Glutamatergic neuron (in vitro differentiated cells): ENCODE data around the gene C22orf31. TPM values are rescaled to one million over a fixed set of nuclear protein-coding genes. Genes with fewer than 3 reads are reported as not detected.

Experiments used
- DNase-seq: peaks from one replicate; pipeline ENCODE4 v3.0.0; 2022
- H3K27ac Mint-ChIP-seq: one replicate; pipeline ENCODE4 v1.8.0; 2020; ENCODE audit warnings: mild to moderate bottlenecking, mixed read lengths, inconsistent platforms; ENCODE audit not compliant: unreplicated experiment
- H3K27me3 Mint-ChIP-seq: one replicate; pipeline ENCODE4 v1.8.0; 2020; ENCODE audit warnings: mild to moderate bottlenecking, moderate library complexity, mixed read lengths, inconsistent platforms; ENCODE audit not compliant: unreplicated experiment
- H3K36me3 Mint-ChIP-seq: one replicate; pipeline ENCODE4 v1.8.0; 2020; ENCODE audit warnings: mild to moderate bottlenecking, mixed read lengths, inconsistent platforms; ENCODE audit not compliant: unreplicated experiment
- H3K4me1 Mint-ChIP-seq: one replicate; pipeline ENCODE4 v1.8.0; 2020; ENCODE audit warnings: mild to moderate bottlenecking, low read depth, mixed read lengths, inconsistent platforms; ENCODE audit not compliant: unreplicated experiment
- H3K4me3 Mint-ChIP-seq: one replicate; pipeline ENCODE4 v1.8.0; 2020; ENCODE audit warnings: mild to moderate bottlenecking, mixed read lengths, inconsistent platforms; ENCODE audit not compliant: unreplicated experiment
- H3K9me3 Mint-ChIP-seq: one replicate; pipeline ENCODE4 v1.8.0; 2020; ENCODE audit warnings: mild to moderate bottlenecking, moderate library complexity, mixed read lengths, inconsistent platforms; ENCODE audit not compliant: unreplicated experiment
- CTCF ChIP-seq: fragments of 200-600 bp; sonication (generic); IDR thresholded peaks from one replicate; pipeline ENCODE4 v1.5.0; 2021; ENCODE audit not compliant: partially characterized antibody, unreplicated experiment
- total RNA-seq: library from RNA; stranded (reverse); fragmentation: NEBNext Ultra II Directional; extraction: Animal tissue kit (Norgen Biotek cat#: 25700); gene quantifications from one replicate; pipeline ENCODE4 v1.2.1, GENCODE V29; 2021; ENCODE audit not compliant: unreplicated experiment

C22orf31 gene
- total RNA-seq, 1 donor from 2014 or later = not detected

GRCh38 chr22:29078869-29079207, 17.2 kb upstream of the C22orf31 start:
- H3K9me3 Mint-ChIP-seq = peaks cover 4% of the 10 kb centered on the region
- peaks cover 42% of the 10 kb centered on the region for H3K4me1 Mint-ChIP-seq
- no peak overlapping the region for H3K27ac Mint-ChIP-seq
- DNase-seq = no peak
- peak overlapping the region; percentile 26 for H3K4me3 Mint-ChIP-seq
- H3K36me3 Mint-ChIP-seq = no peaks in the 10 kb centered on the region
- H3K27me3 Mint-ChIP-seq = peaks cover 7% of the 10 kb centered on the region
- TF ChIP-seq CTCF = no peak

- Mint-ChIP-seq H3K27me3 (peaks cover 5% of the 10 kb centered on the region), H3K36me3 (no peaks in the 10 kb centered on the region), H3K4me1 (peaks cover 38% of the 10 kb centered on the region), H3K27ac (no peak overlapping the region), H3K4me3 (peak overlapping the region; percentile 26), H3K9me3 (peaks cover 4% of the 10 kb centered on the region)
- DNase-seq = no peak
- TF ChIP-seq CTCF = no peak
These were observed 16.6 kb upstream of the C22orf31 start for GRCh38 chr22:29078036-29078868.

DNA sequence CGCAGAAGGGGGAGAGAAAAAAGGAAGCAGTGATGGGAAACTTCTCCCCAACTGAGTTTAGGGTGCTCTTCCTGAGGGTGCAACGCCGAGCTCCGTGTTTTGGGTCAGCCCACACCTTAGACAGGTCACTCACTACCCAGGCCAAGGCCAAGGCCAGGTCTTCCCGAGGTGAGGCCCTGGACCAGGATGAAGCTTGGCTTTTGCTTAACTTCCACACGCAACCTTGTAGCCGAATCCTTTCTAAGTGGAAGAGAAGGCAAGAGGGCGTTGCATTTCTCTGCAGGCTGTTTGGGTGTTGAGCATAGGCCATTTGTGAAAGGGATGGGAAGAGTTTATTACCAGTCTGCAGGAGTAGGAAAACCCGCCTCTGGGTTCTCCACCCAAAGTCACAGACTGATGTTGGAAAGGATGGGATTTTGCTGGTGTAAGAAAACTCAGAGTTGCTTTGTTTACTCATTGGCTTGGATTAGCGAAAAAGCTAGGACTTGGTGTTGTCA, 12.7 kb upstream of the C22orf31 start:
- Mint-ChIP-seq H3K36me3 (no peaks in the 10 kb centered on the region), H3K9me3 (no peaks in the 10 kb centered on the region), H3K27me3 (peaks cover 9% of the 10 kb centered on the region), H3K27ac (no peak overlapping the region), H3K4me1 (peaks cover 19% of the 10 kb centered on the region), H3K4me3 (peak overlapping the region; percentile 76)
- no peak for TF ChIP-seq CTCF
- no peak for DNase-seq

GRCh38 chr22:29073618-29074275, 12.1 kb upstream of the C22orf31 start:
- Mint-ChIP-seq H3K36me3 (no peaks in the 10 kb centered on the region), H3K27ac (no peak overlapping the region), H3K9me3 (no peaks in the 10 kb centered on the region), H3K4me1 (peaks cover 14% of the 10 kb centered on the region), H3K27me3 (peaks cover 9% of the 10 kb centered on the region), H3K4me3 (peak overlapping the region; percentile 76)
- no peak for TF ChIP-seq CTCF
- DNase-seq = peak; percentile 68
